Neural cell (in vitro differentiated cells): ENCODE results near the gene NR2F1-AS1.

Source experiments
- CTCF ChIP-seq: fragments of 450-650 bp; IDR thresholded peaks from 2 replicates; pipeline ENCODE4 v1.5.1; 2014; ENCODE audit warnings: antibody characterized with exemption, mild to moderate bottlenecking, moderate library complexity; ENCODE audit not compliant: poor library complexity, severe bottlenecking
- EP300 ChIP-seq: fragments of 450-650 bp; conservative IDR thresholded peaks from 2 replicates; pipeline ENCODE4 v1.6.1; 2014; ENCODE audit warnings: antibody characterized with exemption, mild to moderate bottlenecking, moderate library complexity; ENCODE audit not compliant: poor library complexity, severe bottlenecking
- EZH2 ChIP-seq: fragments of 200-600, 300-800 bp; shearing (Covaris generic), sonication (generic); IDR thresholded peaks from 2 replicates; pipeline ENCODE4 v1.6.1; 2014; ENCODE audit warnings: antibody characterized with exemption, low read length, borderline replicate concordance, mild to moderate bottlenecking; ENCODE audit not compliant: insufficient read depth, poor library complexity, severe bottlenecking
- POLR2AphosphoS5 ChIP-seq: IDR thresholded peaks from 2 replicates; pipeline ENCODE4 v1.6.1; 2012
- REST ChIP-seq: IDR thresholded peaks from 2 replicates; pipeline ENCODE4 v1.6.1; 2012; ENCODE audit warnings: borderline replicate concordance

- TF ChIP-seq POLR2AphosphoS5: no peak
- no peak for TF ChIP-seq CTCF
- no peak for TF ChIP-seq EP300
- no peak for TF ChIP-seq EZH2
- TF ChIP-seq REST: no peak
Observed at GRCh38 chr5:93588352-93589151, 7.5 kb upstream of the NR2F1-AS1 start.
